GF-D8 (cell line): ENCODE measurements around the gene S100A14.
"Not testable (repeated sequence)": the region's sequence is repeated elsewhere in the genome, so short reads cannot be mapped to it uniquely, and the experiment has no call there.

Experiments
- DNase-seq: peaks from one replicate; lab custom pipeline; 2025; lab: John Stamatoyannopoulos, UW

S100A14 gene

GRCh38 chr1:153614906-153615305 lies 1.2 kb downstream of the S100A14 start:
- DNase-seq, result no peak

- DNase-seq, result no peak
Observed at GRCh38 chr1:153614189-153614900, 1.8 kb downstream of the S100A14 start.

GRCh38 chr1:153613406-153613805 lies 2.7 kb downstream of the S100A14 start:
- no peak for DNase-seq

- no peak for DNase-seq
Observed at GRCh38 chr1:153612755-153613331, 3.3 kb downstream of the S100A14 start, which contains the start of gene S100A16. S100A16 (minus strand) TSS chr1:153613137; CDS start chr1:153608151, 4,986 bp downstream.

- DNase-seq, result no peak
Observed at GRCh38 chr1:153612111-153612754, 3.9 kb downstream of the S100A14 start.

- no peak for DNase-seq
Observed at GRCh38 chr1:153611356-153611755, 4.8 kb downstream of the S100A14 start.

- DNase-seq, result no peak
Observed at GRCh38 chr1:153610811-153611301, 5.3 kb downstream of the S100A14 start.

- no peak for DNase-seq
Observed at GRCh38 chr1:153610334-153610733, 5.8 kb downstream of the S100A14 start.

- no peak for DNase-seq
Observed at GRCh38 chr1:153609585-153609907, 6.6 kb downstream of the S100A14 start.

- DNase-seq, result no peak
Observed at GRCh38 chr1:153608742-153609584, 7.2 kb downstream of the S100A14 start.

- no peak for DNase-seq
Observed at GRCh38 chr1:153608089-153608682, 7.9 kb downstream of the S100A14 start.

GRCh38 chr1:153607381-153607780 lies 8.7 kb downstream of the S100A14 start:
- no peak for DNase-seq

GRCh38 chr1:153606194-153606593 lies 9.9 kb downstream of the S100A14 start:
- DNase-seq, result no peak

- DNase-seq, result no peak
Observed at GRCh38 chr1:153602749-153603148, 13.4 kb downstream of the S100A14 start.

- DNase-seq, result no peak
Observed at GRCh38 chr1:153599847-153600246, 16.3 kb downstream of the S100A14 start.

GRCh38 chr1:153598309-153599172 lies 17.6 kb downstream of the S100A14 start:
- peak; percentile 87 for DNase-seq

- DNase-seq, result no peak
Observed at GRCh38 chr1:153597206-153597605, 18.9 kb downstream of the S100A14 start.

GRCh38 chr1:153592748-153593147 lies 23.4 kb downstream of the S100A14 start:
- no peak for DNase-seq

GRCh38 chr1:153588482-153588881 lies 27.6 kb downstream of the S100A14 start:
- DNase-seq, result no peak

GRCh38 chr1:153588033-153588432 lies 28.1 kb downstream of the S100A14 start:
- DNase-seq, result not testable (repeated sequence)

GRCh38 chr1:153587314-153587713 lies 28.8 kb downstream of the S100A14 start:
- no peak for DNase-seq
